ENCODE data around the gene ARID5A. TPM values are rescaled to one million over a fixed set of nuclear protein-coding genes. Genes with fewer than 3 reads are reported as not detected.

The ARID5A gene
- total and polyA plus RNA-seq, 2 of the 13 experiments (the other 11 are each of a cell fraction or from before 2014, with no cell fraction given) = 6.0 to 9.5 TPM

- TF ChIP-seq TFAP4 (IDR thresholded peaks at IDR 0.05; ENCODE audit: borderline replicate concordance, low read depth) (peak; percentile 90), GABPA (IDR thresholded peaks at IDR 0.05; ENCODE audit: low read depth, low read length) (no peak), GABPA (CRISPR knock-in tag; IDR thresholded peaks at IDR 0.05; ENCODE audit: low read depth) (peak; percentile 73), TCF12 (IDR thresholded peaks at IDR 0.05) (no peak), TCF12 (CRISPR knock-in tag; IDR thresholded peaks at IDR 0.05) (no peak), TEAD3 (CRISPR knock-in tag; optimal IDR thresholded peaks at IDR 0.05; ENCODE audit: borderline replicate concordance) (peak; percentile 93), ZNF503 (CRISPR knock-in tag; IDR thresholded peaks at IDR 0.05) (peak; percentile 81), ZNF678 (CRISPR knock-in tag; IDR thresholded peaks at IDR 0.05) (0 out of 2 replicates have a peak, but pooled peaks have one; percentile 24), SOX13 (IDR thresholded peaks at IDR 0.05) (no peak; the same call in 1 of the 2 replicates), SOX13 (CRISPR knock-in tag; conservative IDR thresholded peaks at IDR 0.05 in 1 of 2, IDR thresholded peaks at IDR 0.05 in 1 of 2) (peak in 1 of 2 experiments; percentile 71; a peak in 2 of 4 replicates), SATB2 (CRISPR knock-in tag; IDR thresholded peaks at IDR 0.05) (no peak), NKX3-1 (CRISPR knock-in tag; IDR thresholded peaks at IDR 0.05) (0 out of 2 replicates have a peak, but pooled peaks have one; percentile 16), ZNF264 (CRISPR knock-in tag; IDR thresholded peaks at IDR 0.05) (peak; percentile 82; the same call in 1 of the 2 replicates), CEBPG (CRISPR knock-in tag; IDR thresholded peaks at IDR 0.05) (peak; percentile 93), FOXK2 (IDR thresholded peaks at IDR 0.05) (peak; percentile 83), SALL2 (CRISPR knock-in tag; IDR thresholded peaks at IDR 0.05) (peak; percentile 94), ZSCAN21 (CRISPR knock-in tag; IDR thresholded peaks at IDR 0.05; ENCODE audit: borderline replicate concordance) (peak; percentile 22; the same call in 1 of the 2 replicates), TOPORS (CRISPR knock-in tag; IDR thresholded peaks at IDR 0.05) (0 out of 2 replicates have a peak, but pooled peaks have one; percentile 29), POGZ (CRISPR knock-in tag; IDR thresholded peaks at IDR 0.05) (peak; percentile 85), SPEN (CRISPR knock-in tag; IDR thresholded peaks at IDR 0.05; ENCODE audit: low read depth) (peak; percentile 88; the same call in 1 of the 2 replicates), ISL2 (CRISPR knock-in tag; IDR thresholded peaks at IDR 0.05) (peak; percentile 67; the same call in 1 of the 2 replicates), ZNF275 (CRISPR knock-in tag; IDR thresholded peaks at IDR 0.05; ENCODE audit: borderline replicate concordance) (peak; percentile 81; the same call in 1 of the 2 replicates), ATF2 (CRISPR knock-in tag; IDR thresholded peaks at IDR 0.05) (peak; percentile 96), MED8 (CRISPR knock-in tag; IDR thresholded peaks at IDR 0.05; ENCODE audit: insufficient replicate concordance) (no peak), SNAI1 (CRISPR knock-in tag; IDR thresholded peaks at IDR 0.05; ENCODE audit: borderline replicate concordance) (no peak), SKI (IDR thresholded peaks at IDR 0.05; ENCODE audit: partially characterized antibody) (peak; percentile 97)
These were observed 20.1 kb downstream of the ARID5A start (continued) for GRCh38 chr2:96556441-96557330.
